OCI-LY7 (cell line): Measurements from ENCODE around the gene GPR25.

Experiments used
- EZH2phosphoT487 ChIP-seq: fragments of 200-600 bp; sonication (generic); IDR thresholded peaks from 2 replicates; pipeline ENCODE4 v1.6.1; 2018; ENCODE audit warnings: low read depth, borderline replicate concordance, mild to moderate bottlenecking, mixed run types, antibody characterized with exemption, low read length, moderate library complexity, mixed read lengths
- TF ChIP-seq, protein P1 (sequence below): fragments of 200-600 bp; sonication (generic); conservative IDR thresholded peaks from 2 replicates; pipeline ENCODE4 v1.5.1; 2014; ENCODE audit warnings: mild to moderate bottlenecking, antibody characterized with exemption, low read length, moderate library complexity, mixed read lengths

DNA sequence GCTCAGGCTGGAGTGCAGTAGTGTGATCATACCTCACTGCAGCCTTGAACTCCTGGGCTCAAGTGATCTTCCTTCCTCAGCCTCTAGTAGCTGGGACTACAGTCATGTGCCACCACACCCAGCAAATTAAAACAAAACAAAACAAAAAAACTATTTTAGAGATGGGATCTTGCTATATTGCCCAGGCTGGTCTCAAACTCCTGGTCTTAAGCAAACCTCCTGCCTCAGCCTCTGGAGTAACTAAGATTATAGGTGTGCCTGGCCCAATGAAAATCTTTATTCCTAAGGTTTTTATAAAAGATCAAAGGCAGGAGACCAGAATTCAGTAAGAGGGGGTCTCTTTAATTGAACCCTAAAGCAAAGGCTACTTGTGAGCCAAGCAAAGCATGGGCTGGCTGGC is 32.0 kb downstream of the GPR25 start:
- TF ChIP-seq, protein P1, sequence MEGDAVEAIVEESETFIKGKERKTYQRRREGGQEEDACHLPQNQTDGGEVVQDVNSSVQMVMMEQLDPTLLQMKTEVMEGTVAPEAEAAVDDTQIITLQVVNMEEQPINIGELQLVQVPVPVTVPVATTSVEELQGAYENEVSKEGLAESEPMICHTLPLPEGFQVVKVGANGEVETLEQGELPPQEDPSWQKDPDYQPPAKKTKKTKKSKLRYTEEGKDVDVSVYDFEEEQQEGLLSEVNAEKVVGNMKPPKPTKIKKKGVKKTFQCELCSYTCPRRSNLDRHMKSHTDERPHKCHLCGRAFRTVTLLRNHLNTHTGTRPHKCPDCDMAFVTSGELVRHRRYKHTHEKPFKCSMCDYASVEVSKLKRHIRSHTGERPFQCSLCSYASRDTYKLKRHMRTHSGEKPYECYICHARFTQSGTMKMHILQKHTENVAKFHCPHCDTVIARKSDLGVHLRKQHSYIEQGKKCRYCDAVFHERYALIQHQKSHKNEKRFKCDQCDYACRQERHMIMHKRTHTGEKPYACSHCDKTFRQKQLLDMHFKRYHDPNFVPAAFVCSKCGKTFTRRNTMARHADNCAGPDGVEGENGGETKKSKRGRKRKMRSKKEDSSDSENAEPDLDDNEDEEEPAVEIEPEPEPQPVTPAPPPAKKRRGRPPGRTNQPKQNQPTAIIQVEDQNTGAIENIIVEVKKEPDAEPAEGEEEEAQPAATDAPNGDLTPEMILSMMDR, result no peak
- TF ChIP-seq EZH2phosphoT487, result no peak
